H9 (cell line): ENCODE measurements around the gene PUM1. TPM values are rescaled to one million over a fixed set of nuclear protein-coding genes. Genes with fewer than 3 reads are reported as not detected.

Experiments used
- DNase-seq: peaks from one replicate; pipeline ENCODE4 v3.0.0-alpha.2; 2017
- H2AFZ ChIP-seq: one replicate; pipeline ENCODE4 v1.6.1; 2013; ENCODE audit warnings: mild to moderate bottlenecking, low read length, control low read depth, moderate library complexity
- H2AK5ac ChIP-seq: 2 replicates; pipeline ENCODE4 v1.6.1; 2013; ENCODE audit warnings: low read length, control low read depth, mixed read lengths; ENCODE audit not compliant: insufficient read length
- H2BK120ac ChIP-seq: one replicate; pipeline ENCODE4 v1.6.1; 2013; ENCODE audit warnings: low read depth, mild to moderate bottlenecking, low read length, control low read depth, inconsistent platforms; ENCODE audit not compliant: poor library complexity, severe bottlenecking
- H2BK12ac ChIP-seq: 2 replicates; pipeline ENCODE4 v1.6.1; 2013; ENCODE audit warnings: low read length, control low read depth, mixed read lengths, low read depth; ENCODE audit not compliant: insufficient read length
- H2BK15ac ChIP-seq: 2 replicates; pipeline ENCODE4 v1.6.1; 2013; ENCODE audit warnings: low read depth, low read length, control low read depth
- H2BK20ac ChIP-seq: one replicate; pipeline ENCODE4 v1.6.1; 2013; ENCODE audit warnings: low read depth, mild to moderate bottlenecking, low read length, control low read depth, inconsistent platforms; ENCODE audit not compliant: poor library complexity, severe bottlenecking
- H2BK5ac ChIP-seq: 2 replicates; pipeline ENCODE4 v1.6.1; 2013; ENCODE audit warnings: low read length, control low read depth, mixed read lengths; ENCODE audit not compliant: insufficient read length
- H3K14ac ChIP-seq: 2 replicates; pipeline ENCODE4 v1.6.1; 2013; ENCODE audit warnings: low read length, control low read depth; ENCODE audit not compliant: insufficient read depth
- H3K18ac ChIP-seq: 2 replicates; pipeline ENCODE4 v1.6.1; 2013; ENCODE audit warnings: low read depth, mild to moderate bottlenecking, mixed read lengths, low read length, control low read depth; ENCODE audit not compliant: insufficient read length
- H3K23ac ChIP-seq: 2 replicates; pipeline ENCODE4 v1.6.1; 2013; ENCODE audit warnings: low read length, control low read depth, mixed read lengths, low read depth; ENCODE audit not compliant: insufficient read length
- H3K23me2 ChIP-seq: 2 replicates; pipeline ENCODE4 v1.6.1; 2013; ENCODE audit warnings: low read depth, mild to moderate bottlenecking, mixed read lengths, low read length, control low read depth; ENCODE audit not compliant: insufficient read length, poor library complexity, severe bottlenecking
- H3K27ac ChIP-seq: 2 replicates; pipeline ENCODE4 v1.5.1; 2013; ENCODE audit warnings: low read length, control low read depth, mixed read lengths, low read depth; ENCODE audit not compliant: insufficient read length
- H3K27me3 ChIP-seq: 2 replicates; pipeline ENCODE4 v1.6.1; 2013; ENCODE audit warnings: low read length, control low read depth, inconsistent platforms; ENCODE audit not compliant: insufficient read depth
- H3K4ac ChIP-seq: 2 replicates; pipeline ENCODE4 v1.6.1; 2013; ENCODE audit warnings: low read depth, mild to moderate bottlenecking, control low read depth, inconsistent platforms, low read length, moderate library complexity
- H3K4me1 ChIP-seq: 2 replicates; pipeline ENCODE4 v1.6.1; 2013; ENCODE audit warnings: low read length, control low read depth, inconsistent platforms; ENCODE audit not compliant: insufficient read depth
- H3K4me2 ChIP-seq: 2 replicates; pipeline ENCODE4 v1.6.1; 2013; ENCODE audit warnings: low read length, control low read depth, mixed read lengths; ENCODE audit not compliant: insufficient read length, insufficient read depth
- H3K56ac ChIP-seq: 2 replicates; pipeline ENCODE4 v1.6.1; 2013; ENCODE audit warnings: low read depth, mild to moderate bottlenecking, mixed read lengths, low read length, control low read depth; ENCODE audit not compliant: insufficient read length
- H3K79me1 ChIP-seq: 2 replicates; pipeline ENCODE4 v1.6.1; 2013; ENCODE audit warnings: low read depth, mild to moderate bottlenecking, moderate library complexity, low read length, control low read depth, inconsistent platforms; ENCODE audit not compliant: insufficient read depth, poor library complexity, severe bottlenecking
- H3K79me2 ChIP-seq: 2 replicates; pipeline ENCODE4 v1.6.1; 2013; ENCODE audit warnings: low read length, control low read depth, inconsistent platforms; ENCODE audit not compliant: insufficient read depth
- H3K9ac ChIP-seq: 2 replicates; pipeline ENCODE4 v1.6.1; 2013; ENCODE audit warnings: low read length, control low read depth, mixed read lengths; ENCODE audit not compliant: insufficient read length; ENCODE audit errors: extremely low read depth
- H3K9me3 ChIP-seq: one replicate; pipeline ENCODE4 v1.6.1; 2013; ENCODE audit warnings: low read depth, low read length, inconsistent platforms; ENCODE audit not compliant: control insufficient read depth
- H3T11ph ChIP-seq: one replicate; pipeline ENCODE4 v1.6.1; 2013; ENCODE audit warnings: mild to moderate bottlenecking, low read length, control low read depth, inconsistent platforms
- H4K20me1 ChIP-seq: one replicate; pipeline ENCODE4 v1.6.1; 2013; ENCODE audit not compliant: control insufficient read depth, insufficient read length, insufficient read depth
- H4K5ac ChIP-seq: 2 replicates; pipeline ENCODE4 v1.6.1; 2013; ENCODE audit warnings: low read depth, mild to moderate bottlenecking, mixed read lengths, low read length, control low read depth; ENCODE audit not compliant: insufficient read length
- H4K8ac ChIP-seq: replicated peaks from 2 replicates; pipeline ENCODE4 v1.6.1; 2013; ENCODE audit warnings: low read length, control low read depth, mixed read lengths, low read depth; ENCODE audit not compliant: insufficient read length
- H4K91ac ChIP-seq: 2 replicates; pipeline ENCODE4 v1.6.1; 2013; ENCODE audit warnings: low read depth, mild to moderate bottlenecking, moderate library complexity, mixed read lengths, low read length, control low read depth; ENCODE audit not compliant: insufficient read length
- H3K27ac Mint-ChIP-seq, 3 experiments: 2 replicates in 2 of 3; 3 replicates in 1 of 3; pipeline ENCODE4 v1.8.0; 2020 to 2021; ENCODE audit warnings: mixed read lengths in 3 of 3, mild to moderate bottlenecking in 1 of 3, moderate library complexity in 1 of 3
- H3K27me3 Mint-ChIP-seq: 2 replicates; pipeline ENCODE4 v1.8.0; 2021; ENCODE audit warnings: low read depth, mild to moderate bottlenecking, moderate library complexity, mixed read lengths
- H3K36me3 Mint-ChIP-seq, 3 experiments: 2 replicates in 2 of 3; 3 replicates in 1 of 3; pipeline ENCODE4 v1.8.0; 2020 to 2021; ENCODE audit warnings: low read depth in 3 of 3, mixed read lengths in 3 of 3; ENCODE audit not compliant: insufficient read depth in 1 of 3
- H3K4me1 Mint-ChIP-seq, 2 experiments: 2 replicates each; pipeline ENCODE4 v1.8.0; 2020; ENCODE audit warnings: mixed read lengths in 2 of 2
- H3K4me3 Mint-ChIP-seq, 2 experiments: 2 replicates in 1 of 2; 3 replicates in 1 of 2; pipeline ENCODE4 v1.8.0; 2020 to 2021; ENCODE audit warnings: mild to moderate bottlenecking in 2 of 2, mixed read lengths in 2 of 2, moderate library complexity in 1 of 2
- H3K9me3 Mint-ChIP-seq, 2 experiments: 2 replicates in 1 of 2; 3 replicates in 1 of 2; pipeline ENCODE4 v1.8.0; 2020; ENCODE audit warnings: mild to moderate bottlenecking in 2 of 2, mixed read lengths in 2 of 2, moderate library complexity in 1 of 2
- CTCF ChIP-seq: fragments of 200-600 bp; sonication (generic); conservative IDR thresholded peaks from 3 replicates; pipeline ENCODE4 v1.8.0; 2021; ENCODE audit warnings: antibody characterized with exemption, mild to moderate bottlenecking
- WGBS: extraction: QIAGEN DNeasy Blood & Tissue Kit; methylation state at CpG from one replicate; pipeline ENCODE4 v1.1.7; 2013; ENCODE audit warnings: missing lambda C conversion rate, low lambda C conversion rate, mixed read lengths; ENCODE audit not compliant: insufficient read length; ENCODE audit errors: extremely low coverage; 5-methylcytosine and 5-hydroxymethylcytosine counted together
- total RNA-seq: library from RNA; stranded (reverse); gene quantifications from 2 replicates; pipeline ENCODE4 v1.2.1, GENCODE V29; 2021

PUM1 gene
- total RNA-seq, 1 experiment from 2014 or later = 164 TPM

GRCh38 chr1:30942326-30942963 lies 123.1 kb downstream of the PUM1 start:
- H3K79me1 ChIP-seq = no peaks in the 10 kb centered on the region
- H3K4me1 ChIP-seq = no peaks in the 10 kb centered on the region
- H3K23me2 ChIP-seq = no peaks in the 10 kb centered on the region
- H2AK5ac ChIP-seq = no peak overlapping the region
- Mint-ChIP-seq H3K27me3 (no peaks in the 10 kb centered on the region), H3K4me1 (no peaks in the 10 kb centered on the region), H3K27ac (no peak overlapping the region), H3K4me3 (no peak overlapping the region), H3K36me3 (peaks cover 52 to 86% (median 81%) of the 10 kb centered on the region in 3 experiments; a peak in 6 of 7 replicates), H3K9me3 (no peaks in the 10 kb centered on the region)
- no peaks in the 10 kb centered on the region for H3K27me3 ChIP-seq
- no peak overlapping the region for H3T11ph ChIP-seq
- H2BK20ac ChIP-seq = no peak overlapping the region
- H2AFZ ChIP-seq = no peak overlapping the region
- no peak overlapping the region for H2BK15ac ChIP-seq
- no CpG with 5 or more reads among the region's 7 CpGs for WGBS
- no peaks in the 10 kb centered on the region for H4K20me1 ChIP-seq
- H3K18ac ChIP-seq = no peak overlapping the region
- no peak overlapping the region for H3K56ac ChIP-seq
- H2BK5ac ChIP-seq = no peak overlapping the region
- no peaks in the 10 kb centered on the region for H3K9me3 ChIP-seq
- no peak overlapping the region for H3K4me2 ChIP-seq
- no peak overlapping the region for H4K91ac ChIP-seq
- H3K79me2 ChIP-seq = no peaks in the 10 kb centered on the region
- H3K14ac ChIP-seq = no peak overlapping the region
- no peak for DNase-seq
- H4K8ac ChIP-seq = no peak overlapping the region
- no peak overlapping the region for H3K4ac ChIP-seq
- TF ChIP-seq CTCF = no peak
- no peak overlapping the region for H2BK12ac ChIP-seq
- no peak overlapping the region for H4K5ac ChIP-seq
- no peak overlapping the region for H3K9ac ChIP-seq
- no peak overlapping the region for H2BK120ac ChIP-seq
- H3K27ac ChIP-seq = no peak overlapping the region
- no peak overlapping the region for H3K23ac ChIP-seq
